Stimulated activated CD8-positive, alpha-beta memory T cell treated with anti-CD3 and anti-CD28 coated beads, Interleukin-15, amount 100 ng/mL, for 1 hour (primary cell): Measurements from ENCODE around the gene ADGRA1.

Source experiments
- DNase-seq: peaks from one replicate; pipeline ENCODE4 v3.0.0-alpha.2; 2020; ENCODE audit warnings: low read depth

Gene ADGRA1

DNA sequence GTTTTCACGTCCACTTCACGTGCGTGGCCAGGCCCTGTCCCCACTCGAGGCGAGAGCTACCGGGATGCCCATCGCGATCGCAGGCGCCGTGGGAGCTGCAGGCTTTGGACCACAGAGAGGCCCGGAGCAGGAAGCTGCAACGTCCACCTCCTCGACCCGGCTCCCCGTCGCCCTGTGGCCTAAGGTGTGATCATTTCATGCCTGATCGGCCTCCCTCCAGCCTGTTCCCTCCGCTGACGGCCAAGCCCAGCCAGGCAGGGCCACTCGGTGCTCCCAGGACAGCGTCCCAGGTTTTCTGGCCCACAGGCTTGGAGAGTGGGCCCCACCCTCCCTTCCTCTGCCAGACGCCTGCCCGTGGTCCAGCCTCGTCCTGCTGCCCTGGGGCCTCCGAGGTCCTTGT is 91.9 kb downstream of the ADGRA1 start:
- DNase-seq, result no peak

DNA sequence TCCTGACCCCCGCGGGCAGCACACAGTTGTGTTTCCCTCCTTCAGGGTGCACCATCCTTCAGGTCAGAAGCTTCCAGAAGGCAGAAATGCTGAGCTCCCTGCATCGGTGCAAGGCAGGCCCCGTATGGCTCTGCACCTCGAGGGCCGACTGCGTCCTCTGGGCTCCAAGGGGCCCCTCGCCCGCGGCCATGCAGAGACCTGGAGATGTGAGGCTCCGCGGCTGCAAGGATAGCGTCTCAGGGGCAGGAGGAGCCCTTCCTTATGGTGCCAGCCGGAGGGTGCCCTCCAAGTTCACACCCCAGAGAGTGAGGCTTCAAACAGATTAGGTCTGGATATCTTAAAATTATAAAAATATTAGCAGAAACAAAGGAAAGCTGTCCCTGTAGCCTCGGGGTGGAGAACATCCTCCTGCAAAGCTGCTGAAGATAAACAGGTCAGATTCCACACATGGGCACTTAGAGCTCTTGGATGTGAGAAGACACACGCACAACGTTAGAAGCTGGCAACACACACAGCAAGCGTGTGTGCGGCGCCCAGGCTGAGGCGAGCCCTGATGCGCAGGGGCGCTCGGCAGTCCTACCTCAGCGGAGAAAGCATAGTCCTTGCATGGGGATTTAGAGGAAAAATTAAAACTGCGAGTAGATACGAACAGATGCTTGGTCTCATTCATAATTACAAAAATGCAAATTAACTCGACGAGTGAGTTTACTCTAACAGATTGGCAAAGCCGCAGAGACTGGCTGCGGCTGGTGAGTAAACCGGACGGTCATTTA is 92.7 kb downstream of the ADGRA1 start:
- no peak for DNase-seq

GRCh38 chr10:133180965-133181639 is 93.4 kb downstream of the ADGRA1 start:
- no peak for DNase-seq
